Anterior cingulate cortex (tissue), 58 donors: ENCODE measurements around the gene GJC1.
"Not testable (repeated sequence)": the region's sequence is repeated elsewhere in the genome, so short reads cannot be mapped to it uniquely, and the experiment has no call there.

Experiments used
- DNase-seq, 58 donors: peaks; one replicate each; lab custom pipeline; 2025; lab: John Stamatoyannopoulos, UW

GJC1 gene

DNA sequence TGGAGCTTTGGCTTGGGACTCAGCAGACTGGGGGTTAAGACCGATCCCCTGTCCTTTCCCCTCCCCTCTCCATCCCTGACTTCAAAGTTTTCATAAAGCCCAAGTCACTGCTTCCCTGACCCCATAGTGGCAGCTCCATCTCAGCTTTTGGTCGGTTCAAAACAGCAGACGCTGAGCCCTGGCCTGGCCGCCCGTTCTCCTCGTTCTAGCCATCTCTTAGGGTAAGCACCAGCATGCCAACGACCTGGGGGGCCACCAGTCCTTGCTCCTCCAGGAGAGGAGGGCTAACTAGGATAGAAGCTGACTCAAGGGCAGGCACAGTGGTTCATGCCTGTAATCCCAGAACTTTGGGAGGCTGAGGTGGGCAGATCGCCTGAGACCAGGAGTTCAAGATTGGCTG is 16.1 kb upstream of the GJC1 start:
- DNase-seq: no peak

DNA sequence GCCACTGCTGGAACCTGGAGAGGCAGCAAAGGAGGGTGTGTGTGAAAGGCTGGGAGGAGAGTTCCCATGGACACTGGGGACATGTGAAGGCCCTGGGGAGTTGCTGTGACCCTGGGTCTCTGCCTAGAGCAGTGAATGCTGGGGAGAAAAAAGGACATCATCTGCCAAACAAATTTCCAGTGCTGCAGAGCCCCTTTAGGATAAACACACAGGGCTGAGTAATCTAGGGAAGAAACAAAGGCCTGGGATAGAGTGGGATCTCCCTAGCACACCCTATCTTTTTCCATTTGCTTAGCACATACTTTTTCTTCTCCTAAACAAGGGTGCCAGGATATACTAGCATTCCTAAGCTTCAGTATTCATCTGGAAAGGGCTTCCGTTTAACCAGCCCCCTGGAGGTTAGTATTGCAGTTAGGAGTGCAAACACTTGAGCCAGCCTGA is 14.3 kb upstream of the GJC1 start:
- no peak for DNase-seq

DNA sequence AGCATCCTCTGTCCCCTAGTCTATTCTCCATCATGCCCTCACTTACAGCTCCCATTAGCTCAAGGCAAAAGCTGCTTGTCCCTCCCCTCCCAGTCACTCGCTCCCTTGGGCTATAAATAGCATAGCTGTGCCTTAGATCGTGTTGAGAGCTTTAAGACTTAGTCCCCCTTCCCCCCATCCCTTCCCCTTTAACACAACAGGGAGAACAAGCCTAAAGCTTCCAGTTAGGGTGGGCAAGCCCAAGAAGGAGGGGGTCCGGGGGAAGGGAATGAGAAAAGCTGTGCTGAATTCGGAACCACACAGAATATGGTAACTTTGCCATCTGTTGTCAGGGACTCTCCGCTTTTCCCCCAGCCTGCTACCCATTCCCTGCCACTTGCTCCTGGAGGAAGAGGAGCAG is 12.7 kb upstream of the GJC1 start:
- DNase-seq: no peak

DNA sequence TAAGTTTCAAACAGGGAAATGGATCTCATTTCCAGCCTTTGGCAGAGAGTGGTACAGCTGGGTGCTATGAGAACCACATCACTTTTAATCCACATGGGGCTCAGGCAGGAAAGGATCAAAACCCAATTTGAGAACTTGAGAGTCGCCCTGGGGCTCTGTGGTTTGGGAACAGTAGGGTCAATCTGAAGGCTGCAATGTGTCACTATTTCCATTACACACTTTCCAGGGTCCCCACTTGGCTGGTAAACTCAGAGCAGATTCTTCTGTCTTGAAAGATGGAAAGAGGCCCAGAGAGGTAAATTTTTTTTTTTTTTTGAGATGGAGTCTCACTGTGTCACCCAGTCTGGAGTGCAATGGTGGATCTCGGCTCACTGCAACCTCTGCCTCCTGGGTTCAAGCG is 10.8 kb upstream of the GJC1 start:
- no peak for DNase-seq

DNA sequence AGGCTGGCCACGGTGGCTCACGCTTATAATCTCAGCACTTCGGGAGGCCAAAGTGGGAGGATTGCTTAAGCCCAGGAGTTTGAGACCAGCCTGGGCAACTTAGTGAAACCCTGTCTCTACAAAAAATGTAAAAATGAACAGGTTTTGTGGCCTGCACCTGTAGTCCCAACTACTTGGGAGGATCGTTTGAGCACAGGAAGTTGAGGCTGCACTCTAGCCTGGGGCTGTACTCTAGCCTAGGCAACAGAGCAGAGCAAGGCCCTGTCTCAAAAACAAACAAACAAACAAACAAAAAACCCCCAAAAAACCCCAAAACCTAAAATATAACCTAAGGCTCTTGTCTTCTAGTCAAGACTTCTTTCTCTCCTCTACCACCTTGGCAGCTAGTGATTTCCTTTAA is 10.2 kb upstream of the GJC1 start:
- DNase-seq: no peak

DNA sequence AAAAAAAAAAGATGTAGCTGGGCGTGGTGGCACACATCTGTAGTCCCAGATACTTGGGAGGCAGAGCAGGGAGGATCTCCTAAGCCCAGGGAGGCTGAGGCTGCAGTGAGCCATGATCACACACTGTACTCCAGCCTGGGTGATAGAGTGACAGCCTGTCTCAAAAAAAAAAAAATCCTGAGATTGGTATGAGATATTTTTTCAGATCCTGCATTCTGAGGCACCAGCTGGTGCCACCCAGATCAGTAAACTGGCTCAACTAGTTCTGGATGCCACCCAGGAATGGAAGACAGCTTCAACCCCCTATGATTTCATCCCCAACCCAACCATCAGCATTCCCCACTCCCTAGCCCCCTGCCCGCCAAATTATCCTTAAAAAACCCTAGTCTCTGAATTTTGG is 7.1 kb upstream of the GJC1 start:
- DNase-seq: no peak

DNA sequence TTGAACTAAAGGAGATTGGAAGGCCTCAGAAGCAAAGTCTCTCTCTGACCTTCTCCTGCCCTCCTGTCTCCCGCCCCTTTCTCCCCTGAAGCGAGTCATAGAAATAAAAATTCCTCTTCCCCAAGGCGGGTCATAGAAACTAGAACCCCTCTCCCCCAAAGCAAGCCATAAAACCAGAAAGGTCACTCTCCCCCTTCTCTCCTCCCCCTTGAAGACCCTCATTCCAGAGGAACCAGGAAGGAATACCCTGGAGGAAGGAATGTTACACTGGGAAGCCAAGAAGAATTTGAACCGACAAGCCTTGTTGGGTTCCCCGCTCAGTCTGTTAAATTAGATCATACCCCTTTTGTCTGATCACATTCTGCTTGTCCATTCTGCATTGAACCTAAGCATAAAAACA is 2.7 kb upstream of the GJC1 start:
- DNase-seq: no peak

DNA sequence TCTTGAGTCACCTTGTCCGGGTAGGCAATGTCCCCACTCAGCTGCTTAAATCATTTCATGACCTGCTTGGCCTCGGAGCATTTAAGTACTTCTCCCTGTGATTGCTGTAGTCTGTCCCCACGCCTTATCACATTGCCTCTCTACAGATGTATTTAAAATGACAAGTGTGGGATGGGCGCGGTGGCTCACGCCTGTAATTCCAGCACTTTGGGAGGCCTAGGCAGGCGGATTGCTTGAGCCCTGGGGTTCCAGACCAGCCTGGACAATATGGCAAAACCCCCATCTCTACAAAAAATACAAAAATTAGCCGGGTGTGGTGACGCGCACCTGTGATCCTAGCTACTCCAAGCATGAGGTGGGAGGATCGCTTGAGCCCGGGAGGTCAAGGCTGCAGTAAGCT is 1.3 kb upstream of the GJC1 start:
- DNase-seq: no peak

DNA sequence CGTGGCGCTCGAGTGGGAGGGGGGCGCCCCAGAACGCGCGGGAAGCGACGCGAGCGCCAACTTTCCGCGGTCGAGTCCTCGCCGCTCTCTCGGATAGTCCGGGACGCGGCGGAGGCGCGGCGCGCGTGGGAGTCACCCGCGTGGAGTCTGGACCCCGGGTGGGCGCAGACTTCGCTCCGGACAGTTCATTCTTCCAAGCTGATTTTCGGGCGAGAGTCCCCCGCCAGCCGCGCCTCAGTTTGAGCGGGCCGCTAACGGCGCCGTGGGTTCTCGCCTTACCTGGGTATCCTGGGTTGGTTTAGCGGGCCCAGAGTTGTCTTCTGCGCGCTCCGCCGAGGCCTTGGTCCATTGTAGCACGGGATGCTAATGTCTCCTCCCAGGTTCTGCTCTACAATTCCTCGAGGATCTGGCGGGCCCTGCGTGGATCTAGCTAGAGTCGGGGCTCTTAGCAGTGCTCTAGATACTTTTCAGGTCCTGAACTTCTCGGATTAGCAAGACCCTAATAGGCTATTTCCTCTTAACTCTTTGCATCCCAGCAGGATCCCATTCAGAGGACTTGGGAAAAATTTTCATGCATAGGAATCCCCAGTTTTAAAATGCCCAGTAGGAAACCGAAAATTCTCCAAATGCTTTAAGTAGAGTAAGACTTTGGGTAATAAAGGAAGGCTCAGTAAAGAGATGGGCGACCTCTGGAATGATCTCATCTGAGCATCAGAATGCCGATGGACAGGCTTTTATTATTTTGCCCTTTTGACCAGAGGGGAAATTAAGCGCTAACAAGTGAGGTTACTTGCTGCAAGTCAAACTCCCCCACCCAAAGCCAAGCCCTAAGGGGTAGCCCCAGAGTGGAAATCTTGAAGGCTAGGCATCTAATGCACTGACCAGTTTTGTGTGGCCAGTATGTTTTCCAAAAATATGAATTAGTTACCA is 537 bp upstream of the GJC1 start:
- DNase-seq: peak in 5 of 58 donors; percentile 3 to 26 (median 7)

- no peak for DNase-seq
These were observed 1.1 kb downstream of the GJC1 start for GRCh38 chr17:44828919-44829522.

- no peak for DNase-seq
These were observed 2.2 kb downstream of the GJC1 start for GRCh38 chr17:44827863-44828262.

- no peak for DNase-seq
These were observed 3.8 kb downstream of the GJC1 start for GRCh38 chr17:44826123-44826790.

- DNase-seq: not testable (repeated sequence)
These were observed 4.9 kb downstream of the GJC1 start for GRCh38 chr17:44825236-44825635.

- no peak for DNase-seq
These were observed 9.4 kb downstream of the GJC1 start for GRCh38 chr17:44820631-44821212.

GRCh38 chr17:44818508-44818907 is 11.6 kb downstream of the GJC1 start:
- DNase-seq: not testable (repeated sequence)

DNA sequence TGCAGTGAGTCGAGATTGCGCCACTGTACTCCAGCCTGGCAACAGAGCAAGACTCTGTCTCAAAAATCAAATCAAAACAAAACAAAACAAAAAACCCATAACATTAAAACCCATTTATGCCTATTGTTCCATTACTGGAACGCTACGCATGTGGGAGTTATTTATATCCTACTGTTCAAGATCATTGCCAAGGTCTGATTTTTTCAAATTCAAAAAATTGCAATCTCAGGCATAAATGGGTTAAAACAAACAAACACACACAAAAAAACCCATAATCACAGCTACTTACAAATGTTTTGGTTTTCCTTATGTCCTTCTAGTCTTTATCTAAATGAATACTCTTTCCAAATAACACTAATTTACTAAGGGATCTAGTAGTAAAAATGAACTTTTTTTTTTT is 17.8 kb downstream of the GJC1 start:
- no peak for DNase-seq

DNA sequence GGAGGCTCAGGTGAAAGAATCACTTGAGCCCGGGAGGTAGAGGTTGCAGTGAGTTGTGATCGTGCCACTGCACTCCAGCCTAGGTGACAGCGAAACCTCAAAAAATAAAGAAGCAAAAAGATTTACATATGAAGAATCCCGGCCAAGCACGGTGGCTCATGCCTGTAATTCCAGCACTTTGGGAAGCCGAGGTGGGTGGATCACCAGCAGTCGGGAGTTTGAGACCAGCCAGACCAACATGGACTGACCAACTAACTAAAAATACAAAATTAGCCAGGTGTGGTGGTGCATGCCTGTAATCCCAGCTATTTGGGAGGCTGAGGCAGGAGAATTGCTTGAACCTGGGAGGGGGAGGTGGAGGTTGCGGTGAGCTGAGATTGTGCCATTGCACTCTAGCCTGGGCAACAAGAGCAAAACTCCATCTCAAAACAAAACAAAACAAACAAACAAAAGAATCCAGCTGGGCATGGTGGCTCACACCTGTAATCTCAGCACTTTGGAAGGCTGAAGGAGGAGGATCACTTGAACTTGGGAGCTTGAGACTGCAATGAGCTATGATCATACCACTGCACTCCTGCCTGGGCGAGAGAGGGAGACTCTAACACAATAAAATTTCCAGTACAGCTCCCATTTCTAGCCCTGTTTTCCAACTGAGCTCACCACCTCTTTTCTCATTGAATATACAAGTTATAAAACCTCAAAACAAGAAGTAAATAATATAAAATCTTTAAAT is 21.3 kb downstream of the GJC1 start:
- not testable (repeated sequence) for DNase-seq

DNA sequence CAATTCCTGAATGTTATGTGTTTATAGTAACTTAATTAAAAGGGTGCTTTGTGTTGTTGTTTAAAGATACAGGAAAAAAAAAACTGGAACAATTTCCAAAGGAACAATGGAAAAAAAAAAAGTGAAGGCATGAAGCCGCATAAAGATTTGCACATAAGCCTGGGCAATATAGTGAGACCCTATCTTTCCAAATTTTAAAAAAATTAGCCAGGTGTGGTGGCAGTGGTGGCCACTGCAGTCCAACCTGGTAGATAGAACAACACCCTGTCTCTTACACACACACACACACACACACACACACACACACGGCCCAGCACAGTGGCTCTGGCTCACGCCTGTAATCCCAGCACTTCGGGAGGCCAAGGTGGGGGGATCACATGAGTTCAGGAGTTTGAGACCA is 21.9 kb downstream of the GJC1 start:
- no peak for DNase-seq

GRCh38 chr17:44807817-44808155 is 22.3 kb downstream of the GJC1 start:
- no peak for DNase-seq

GRCh38 chr17:44807093-44807816 is 22.8 kb downstream of the GJC1 start:
- DNase-seq: no peak
